ENCODE results near the gene CIDEC.

- TF ChIP-seq CTCF (IDR thresholded peaks at IDR 0.05): no peak
- TF ChIP-seq POLR2A (IDR thresholded peaks at IDR 0.05): no peak
Measured at GRCh38 chr3:9876991-9877390, 3.1 kb downstream of the CIDEC start.
